ENCODE data around the gene HUNK. TPM values are rescaled to one million over a fixed set of nuclear protein-coding genes. Genes with fewer than 3 reads are reported as not detected.

Gene HUNK
- total and polyA plus RNA-seq, 2 of the 8 experiments (the other 6 are each of a cell fraction or from before 2014, with no cell fraction given) = 1.9 to 10.2 TPM

DNA sequence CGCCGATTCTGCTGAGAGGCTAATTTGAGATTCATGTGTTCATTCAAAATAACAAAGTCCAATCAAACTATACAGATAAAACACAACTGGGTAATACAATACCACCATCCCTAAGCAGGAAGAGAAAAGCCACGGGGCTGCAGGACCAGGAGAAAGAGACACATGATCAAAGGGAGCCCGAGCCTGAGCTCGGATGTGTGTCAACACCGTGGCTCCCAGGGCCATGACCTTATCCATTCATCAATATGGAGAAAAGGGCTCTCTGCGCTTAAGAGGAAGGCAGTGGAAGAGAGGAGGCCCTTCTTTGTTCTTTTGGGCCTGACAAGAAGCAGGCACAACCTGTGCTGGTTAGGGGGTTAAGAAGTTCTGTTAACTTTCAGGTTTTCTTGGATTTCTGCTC, 56.7 kb downstream of the HUNK start:
- Histone ChIP-seq H3K4me1 (replicated peaks in 1 of 4; ENCODE audit: control insufficient read depth in 3 of 4, insufficient read depth in 4 of 4, low read length in 3 of 4) (peaks cover 0 to 11% (median 4%) of the 10 kb centered on the region in 4 experiments; a peak in 5 of 7 replicates), H3K56ac (replicated peaks; ENCODE audit: insufficient read length, low read depth, low read length) (no peak overlapping the region), H3K14ac (ENCODE audit: insufficient read length) (no peak overlapping the region), H3K4me3 (ENCODE audit: extremely low read depth in 1 of 4, insufficient read depth in 2 of 4, low read depth in 3 of 4, low read length in 4 of 4) (no peak overlapping the region), H4K5ac (ENCODE audit: insufficient read length, low read depth, low read length) (no peak overlapping the region), H2BK120ac (replicated peaks; ENCODE audit: low read depth, low read length) (no peak overlapping the region), H2BK12ac (ENCODE audit: low read depth, low read length) (no peak overlapping the region), H3K4me2 (ENCODE audit: insufficient read depth in 1 of 2, low read depth in 2 of 2, low read length in 2 of 2) (no peak overlapping the region), H2BK5ac (ENCODE audit: low read depth, low read length) (no peak overlapping the region), H4K20me1 (replicated peaks in 1 of 2; ENCODE audit: control insufficient read depth in 1 of 2, insufficient read depth in 2 of 2, low read length in 2 of 2) (peaks cover 0 to 2% of the 10 kb centered on the region in 2 experiments), H4K91ac (replicated peaks; ENCODE audit: insufficient read length, low read length) (no peak overlapping the region), H2BK15ac (ENCODE audit: low read length) (no peak overlapping the region), H4K8ac (ENCODE audit: extremely low read depth, insufficient read depth, low read length) (no peak overlapping the region), H3K79me2 (ENCODE audit: control insufficient read depth in 1 of 2, insufficient read depth in 2 of 2, low read length in 2 of 2) (no peaks in the 10 kb centered on the region), H3K9me3 (ENCODE audit: insufficient read depth in 2 of 2, low read depth in 1 of 2, low read length in 1 of 2) (peaks cover 4 to 5% of the 10 kb centered on the region in 2 experiments; a peak in 3 of 4 replicates), H3K18ac (ENCODE audit: extremely low read depth, low read length) (no peak overlapping the region), H3K23me2 (ENCODE audit: low read depth, low read length) (no peaks in the 10 kb centered on the region), H3K79me1 (ENCODE audit: low read depth, low read length) (peaks cover 5% of the 10 kb centered on the region; the same call in 1 of the 2 replicates), H3K23ac (ENCODE audit: insufficient read length) (no peak overlapping the region), H2AFZ (ENCODE audit: low read length) (no peak overlapping the region), H2AK5ac (ENCODE audit: low read depth, low read length) (no peak overlapping the region; the same call in 1 of the 2 replicates), H3K27me3 (replicated peaks in 1 of 4; ENCODE audit: control insufficient read depth in 3 of 4, extremely low read depth in 1 of 4, insufficient read depth in 3 of 4, low read length in 3 of 4) (no peaks in the 10 kb centered on the region), H3K36me3 (ENCODE audit: control insufficient read depth in 2 of 4, insufficient read depth in 4 of 4, low read length in 3 of 4) (peaks cover 0 to 7% (median 0%) of the 10 kb centered on the region in 4 experiments; a peak in 2 of 8 replicates), H3K27ac (ENCODE audit: low read depth, low read length) (no peak overlapping the region), H3K4ac (replicated peaks; ENCODE audit: insufficient read length, low read depth, low read length) (no peak overlapping the region), H2BK20ac (ENCODE audit: low read length) (no peak overlapping the region), H3K9ac (replicated peaks in 1 of 4; ENCODE audit: extremely low read depth in 1 of 4, low read depth in 3 of 4, low read length in 3 of 4) (no peak overlapping the region)
- WGBS, 2 experiments (ENCODE audit: extremely low coverage in 1 of 2, insufficient coverage in 1 of 2, insufficient read length in 1 of 2, insufficient replicate concordance in 2 of 2, low coverage in 1 of 2, low lambda C conversion rate in 2 of 2, missing lambda C conversion rate in 1 of 2) = 91% methylated on average over 7 of the region's 7 CpGs; no CpG with 5 or more reads in 1 of the 2 experiments
- DNase-seq (ENCODE audit: low read depth in 1 of 2, low spot score in 2 of 2) (no peak), FAIRE-seq (no peak)
- POLR2A ChIA-PET (ENCODE audit: partially characterized antibody) = no interaction called here
- CTCF ChIA-PET (ENCODE audit: partially characterized antibody) = interaction anchor here (0.7 to 1.9 kb wide), 6 partner anchors 36 to 327 kb away, joined by 3 to 5 read pairs (median 4); no protein-coding TSS in a partner anchor
- no peak for TF ChIP-seq ASH2L (IDR thresholded peaks at IDR 0.05; ENCODE audit: low read length)
- TF ChIP-seq SUZ12 (IDR thresholded peaks at IDR 0.05; ENCODE audit: low read length) = no peak
- no peak for TF ChIP-seq HDAC6 (IDR thresholded peaks at IDR 0.05; ENCODE audit: low read depth, low read length)
- TF ChIP-seq SIN3A (conservative IDR thresholded peaks at IDR 0.05 in 1 of 2, IDR thresholded peaks at IDR 0.05 in 1 of 2; ENCODE audit: low read depth in 1 of 2, low read length in 2 of 2) = no peak
- no peak for TF ChIP-seq SP2 (IDR thresholded peaks at IDR 0.05; ENCODE audit: low read length)
- no peak for TF ChIP-seq POLR2AphosphoS5 (IDR thresholded peaks at IDR 0.05; ENCODE audit: low read depth, low read length)
- no peak for TF ChIP-seq TAF7 (optimal IDR thresholded peaks at IDR 0.05; ENCODE audit: borderline replicate concordance, low read depth, low read length)
- no peak for TF ChIP-seq CHD2 (IDR thresholded peaks at IDR 0.05; ENCODE audit: low read length)
- no peak for TF ChIP-seq MAFK (IDR thresholded peaks at IDR 0.05; ENCODE audit: low read depth, low read length)
- no peak for TF ChIP-seq JUN (IDR thresholded peaks at IDR 0.05; ENCODE audit: low read depth, low read length)
- no peak for TF ChIP-seq KDM1A (IDR thresholded peaks at IDR 0.05; ENCODE audit: borderline replicate concordance, low read length)
- TF ChIP-seq GABPA (IDR thresholded peaks at IDR 0.05; ENCODE audit: borderline replicate concordance, insufficient read depth, low read length) = no peak
- TF ChIP-seq SAP30 (IDR thresholded peaks at IDR 0.05; ENCODE audit: insufficient read depth, insufficient replicate concordance, low read length) = no peak
- TF ChIP-seq BCL11A (IDR thresholded peaks at IDR 0.05; ENCODE audit: low read depth in 2 of 2, low read length in 2 of 2) = no peak
- no peak for TF ChIP-seq SIRT6 (IDR thresholded peaks at IDR 0.05; ENCODE audit: low read length)
